KMS-11 (cell line): Measurements from ENCODE around the gene TSEN54.

Experiments used
- H2AFZ ChIP-seq: fragments of 200-600 bp; sonication (generic); 2 replicates; pipeline ENCODE4 v1.6.1; 2016; ENCODE audit warnings: antibody characterized with exemption, mixed run types, low read depth
- H3K27ac ChIP-seq: fragments of 200-600 bp; sonication (generic); 2 replicates; pipeline ENCODE4 v1.6.1; 2016; ENCODE audit warnings: mild to moderate bottlenecking, mixed run types
- H3K27me3 ChIP-seq: fragments of 200-600 bp; sonication (generic); 2 replicates; pipeline ENCODE4 v1.6.1; 2017; ENCODE audit warnings: mild to moderate bottlenecking, low read depth, mixed run types, moderate library complexity; ENCODE audit not compliant: insufficient read depth
- H3K36me3 ChIP-seq: fragments of 200-600 bp; sonication (generic); 2 replicates; pipeline ENCODE4 v1.6.1; 2017; ENCODE audit warnings: mild to moderate bottlenecking, mixed run types; ENCODE audit not compliant: insufficient read depth
- H3K4me1 ChIP-seq: fragments of 200-600 bp; sonication (generic); 2 replicates; pipeline ENCODE4 v1.6.1; 2016; ENCODE audit warnings: mild to moderate bottlenecking, low read depth, mixed run types; ENCODE audit not compliant: poor library complexity, severe bottlenecking
- H3K4me2 ChIP-seq: fragments of 200-600 bp; sonication (generic); 2 replicates; pipeline ENCODE4 v1.7.0; 2016; ENCODE audit warnings: mild to moderate bottlenecking, mixed run types
- H3K4me3 ChIP-seq: fragments of 200-600 bp; sonication (generic); IDR thresholded peaks from 2 replicates; pipeline ENCODE4 v1.6.1; 2017; ENCODE audit warnings: low read depth, low read length, mixed read lengths; ENCODE audit not compliant: insufficient read depth
- H3K79me2 ChIP-seq: fragments of 200-600 bp; sonication (generic); 2 replicates; pipeline ENCODE4 v1.6.1; 2016; ENCODE audit warnings: low read depth, mixed run types; ENCODE audit not compliant: insufficient read depth
- H3K9ac ChIP-seq: fragments of 200-600 bp; sonication (generic); 2 replicates; pipeline ENCODE4 v1.6.1; 2016; ENCODE audit warnings: mild to moderate bottlenecking, mixed run types
- H4K20me1 ChIP-seq: fragments of 200-600 bp; sonication (generic); 2 replicates; pipeline ENCODE4 v1.6.1; 2016; ENCODE audit warnings: mild to moderate bottlenecking, mixed run types; ENCODE audit not compliant: insufficient read depth
- CTCF ChIP-seq: fragments of 200-600 bp; sonication (generic); conservative IDR thresholded peaks from 2 replicates; pipeline ENCODE4 v1.6.1; 2017; ENCODE audit warnings: low read depth, mild to moderate bottlenecking, antibody characterized with exemption, low read length, moderate library complexity, mixed read lengths

TSEN54 gene

GRCh38 chr17:75536366-75536765 lies 20.0 kb downstream of the TSEN54 start:
- no peak overlapping the region for H2AFZ ChIP-seq
- H3K4me3 ChIP-seq = no peak overlapping the region
- H3K79me2 ChIP-seq = no peaks in the 10 kb centered on the region
- no peaks in the 10 kb centered on the region for H3K36me3 ChIP-seq
- no peak overlapping the region for H3K27ac ChIP-seq
- no peak for TF ChIP-seq CTCF
- H3K4me2 ChIP-seq = no peak overlapping the region
- no peaks in the 10 kb centered on the region for H3K27me3 ChIP-seq
- no peak overlapping the region for H3K9ac ChIP-seq
- no peaks in the 10 kb centered on the region for H4K20me1 ChIP-seq
- H3K4me1 ChIP-seq = no peaks in the 10 kb centered on the region

GRCh38 chr17:75539967-75540729 lies 23.8 kb downstream of the TSEN54 start:
- Histone ChIP-seq H3K9ac (no peak overlapping the region), H4K20me1 (no peaks in the 10 kb centered on the region), H3K27me3 (no peaks in the 10 kb centered on the region), H2AFZ (no peak overlapping the region), H3K36me3 (no peaks in the 10 kb centered on the region), H3K79me2 (no peaks in the 10 kb centered on the region), H3K4me3 (no peak overlapping the region), H3K4me1 (no peaks in the 10 kb centered on the region), H3K4me2 (no peak overlapping the region), H3K27ac (no peak overlapping the region)
- no peak for TF ChIP-seq CTCF

GRCh38 chr17:75540923-75541503 lies 24.7 kb downstream of the TSEN54 start:
- Histone ChIP-seq H4K20me1 (no peaks in the 10 kb centered on the region), H3K79me2 (no peaks in the 10 kb centered on the region), H3K36me3 (no peaks in the 10 kb centered on the region), H3K4me1 (no peaks in the 10 kb centered on the region), H3K9ac (no peak overlapping the region), H3K27me3 (no peaks in the 10 kb centered on the region), H2AFZ (no peak overlapping the region), H3K4me2 (no peak overlapping the region), H3K27ac (no peak overlapping the region), H3K4me3 (no peak overlapping the region)
- TF ChIP-seq CTCF = no peak

GRCh38 chr17:75542229-75542628 lies 25.9 kb downstream of the TSEN54 start:
- Histone ChIP-seq H3K79me2 (no peaks in the 10 kb centered on the region), H3K4me1 (no peaks in the 10 kb centered on the region), H4K20me1 (no peaks in the 10 kb centered on the region), H3K4me3 (no peak overlapping the region), H3K36me3 (no peaks in the 10 kb centered on the region), H3K27me3 (no peaks in the 10 kb centered on the region), H3K9ac (no peak overlapping the region), H3K4me2 (no peak overlapping the region), H2AFZ (no peak overlapping the region), H3K27ac (no peak overlapping the region)
- TF ChIP-seq CTCF = no peak
